SK-N-SH (cell line): ENCODE results near the gene SPINT2. TPM values are rescaled to one million over a fixed set of nuclear protein-coding genes. Genes with fewer than 3 reads are reported as not detected.

Source experiments
- CTCF ChIA-PET: fragments of 300-600, 350-600 bp; formaldehyde crosslinking; extraction: SDS; loops from one replicate; lab custom pipeline; 2021; lab: Yijun Ruan, JAX
- POLR2A ChIA-PET: fragments of 350-600 bp; sonication (Branson Sonifier 250); formaldehyde crosslinking; extraction: SDS; loops from one replicate; lab custom pipeline; 2020; ENCODE audit warnings: antibody characterized with exemption, inconsistent platforms; lab: Yijun Ruan, JAX
- DNase-seq: peaks from one replicate; pipeline ENCODE4 v3.0.0; 2012
- H2AFZ ChIP-seq: fragments of 200-600 bp; sonication (generic); 2 replicates; pipeline ENCODE4 v1.8.1; 2016; ENCODE audit warnings: antibody characterized with exemption, mild to moderate bottlenecking, low read depth
- H3F3A ChIP-seq: fragments of 200-600 bp; sonication (generic); replicated peaks from 2 replicates; pipeline ENCODE3; 2016; ENCODE audit warnings: antibody characterized with exemption, mild to moderate bottlenecking; ENCODE audit not compliant: insufficient read depth
- H3K27ac ChIP-seq, 2 experiments: fragments of 200-500 bp in 1 of 2; fragments of 200-600 bp in 1 of 2; sonication (Bioruptor generic) in 1 of 2; sonication (generic), shearing (Covaris generic) in 1 of 2; 2 replicates each; pipeline versions ENCODE4 v1.5.1 to v1.6.1; 2014 to 2016; ENCODE audit warnings: low read depth in 2 of 2, inconsistent platforms in 1 of 2, low read length in 1 of 2, mild to moderate bottlenecking in 1 of 2, mixed read lengths in 1 of 2
- H3K27me3 ChIP-seq: fragments of 200-600 bp; sonication (generic), shearing (Covaris generic); 2 replicates; pipeline ENCODE4 v1.6.1; 2016; ENCODE audit warnings: mixed run types; ENCODE audit not compliant: insufficient read depth
- H3K36me3 ChIP-seq, 2 experiments: fragments of 200-500 bp in 1 of 2; fragments of 200-600 bp in 1 of 2; sonication (Bioruptor generic) in 1 of 2; sonication (generic) in 1 of 2; replicated peaks in 1 of 2; 2 replicates each; pipeline versions ENCODE3 to v1.5.1; 2014 to 2016; ENCODE audit warnings: low read length in 1 of 2, mild to moderate bottlenecking in 1 of 2; ENCODE audit not compliant: insufficient read depth in 2 of 2, control insufficient read depth in 1 of 2
- H3K4me1 ChIP-seq, 2 experiments: fragments of 200-500 bp in 1 of 2; fragments of 200-600 bp in 1 of 2; sonication (Bioruptor generic) in 1 of 2; sonication (generic), shearing (Covaris generic) in 1 of 2; 2 replicates each; pipeline versions ENCODE4 v1.5.1 to v1.6.1; 2014 to 2016; ENCODE audit warnings: low read depth in 1 of 2, low read length in 1 of 2, mixed run types in 1 of 2; ENCODE audit not compliant: insufficient read depth in 2 of 2, control insufficient read depth in 1 of 2
- H3K4me2 ChIP-seq: fragments of 200-600 bp; sonication (generic), shearing (Covaris generic); 2 replicates; pipeline ENCODE4 v1.6.1; 2017; ENCODE audit warnings: mixed run types
- H3K4me3 ChIP-seq, 2 experiments: fragments of 200-500 bp in 1 of 2; fragments of 200-600 bp in 1 of 2; sonication (Bioruptor generic) in 1 of 2; sonication (generic), shearing (Covaris generic) in 1 of 2; 2 replicates each; pipeline versions ENCODE4 v1.5.1 to v1.8.1; 2014 to 2016; ENCODE audit warnings: low read depth in 2 of 2, inconsistent platforms in 1 of 2, low read length in 1 of 2, mild to moderate bottlenecking in 1 of 2, mixed read lengths in 1 of 2, moderate library complexity in 1 of 2
- H3K79me2 ChIP-seq: fragments of 200-600 bp; sonication (generic); 2 replicates; pipeline ENCODE4 v1.8.1; 2017; ENCODE audit warnings: mild to moderate bottlenecking; ENCODE audit not compliant: insufficient read depth
- H3K9ac ChIP-seq: fragments of 200-600 bp; sonication (generic); 2 replicates; pipeline ENCODE4 v1.6.1; 2017; ENCODE audit warnings: mixed run types
- H3K9me2 ChIP-seq: fragments of 200-600 bp; sonication (generic); 2 replicates; pipeline ENCODE4 v1.6.1; 2017; ENCODE audit warnings: mixed run types
- H3K9me3 ChIP-seq: fragments of 200-600 bp; sonication (generic); 2 replicates; pipeline ENCODE4 v1.6.1; 2017; ENCODE audit warnings: mixed run types, mild to moderate bottlenecking, moderate library complexity
- H4K20me1 ChIP-seq: fragments of 200-600 bp; sonication (generic); 2 replicates; pipeline ENCODE4 v1.6.1; 2017; ENCODE audit warnings: mild to moderate bottlenecking, mixed run types; ENCODE audit not compliant: insufficient read depth
- ELF1 ChIP-seq: IDR thresholded peaks from 2 replicates; pipeline ENCODE4 v1.4.0; 2012
- EP300 ChIP-seq, 2 experiments: IDR thresholded peaks; 2 replicates each; pipeline versions ENCODE4 v1.4.0 to v1.6.1; 2012; ENCODE audit warnings: borderline replicate concordance in 1 of 2, low read depth in 1 of 2, low read length in 1 of 2
- FOXM1 ChIP-seq: IDR thresholded peaks from 2 replicates; pipeline ENCODE4 v1.4.0; 2012; ENCODE audit warnings: low read depth, mild to moderate bottlenecking
- GABPA ChIP-seq: IDR thresholded peaks from 2 replicates; pipeline ENCODE4 v1.4.0; 2012; ENCODE audit warnings: low read depth, mild to moderate bottlenecking
- GATA2 ChIP-seq: sonication (generic); formaldehyde crosslinking; IDR thresholded peaks from 2 replicates; pipeline ENCODE4 v1.5.0; 2020; ENCODE audit warnings: mild to moderate bottlenecking, missing genetic modification reagents
- IRF3 ChIP-seq: fragments of 150-350 bp; IDR thresholded peaks from 2 replicates; pipeline ENCODE4 v1.6.1; 2016; ENCODE audit warnings: mild to moderate bottlenecking, low read depth, low read length
- JUND ChIP-seq: IDR thresholded peaks from 2 replicates; pipeline ENCODE4 v1.4.0; 2012
- MXI1 ChIP-seq: IDR thresholded peaks from 2 replicates; pipeline ENCODE4 v1.6.1; 2012; ENCODE audit warnings: mild to moderate bottlenecking, low read depth, low read length, improper control_type of control experiment
- NRF1 ChIP-seq: IDR thresholded peaks from 2 replicates; pipeline ENCODE4 v1.6.1; 2012; ENCODE audit warnings: low read depth, mild to moderate bottlenecking, low read length
- PBX3 ChIP-seq: IDR thresholded peaks from 2 replicates; pipeline ENCODE4; 2012
- POLR2AphosphoS5 ChIP-seq: IDR thresholded peaks from 2 replicates; pipeline ENCODE4 v1.6.1; 2012; ENCODE audit warnings: low read depth, low read length
- REST ChIP-seq: IDR thresholded peaks from 2 replicates; pipeline ENCODE4 v1.6.1; 2012; ENCODE audit warnings: mild to moderate bottlenecking, low read depth, low read length, moderate library complexity
- SIN3A ChIP-seq: IDR thresholded peaks from 2 replicates; pipeline ENCODE4 v1.6.1; 2012; ENCODE audit warnings: low read depth, mild to moderate bottlenecking, low read length, moderate library complexity, borderline replicate concordance
- SMC3 ChIP-seq: IDR thresholded peaks from 2 replicates; pipeline ENCODE4 v1.6.1; 2012; ENCODE audit warnings: low read depth, low read length, improper control_type of control experiment
- YY1 ChIP-seq: IDR thresholded peaks from 2 replicates; pipeline ENCODE4 v1.4.0; 2012; ENCODE audit warnings: low read depth, mild to moderate bottlenecking
- WGBS: methylation state at CpG from one replicate; pipeline ENCODE4 v1.1.6; 2017; ENCODE audit warnings: low lambda C conversion rate; 5-methylcytosine and 5-hydroxymethylcytosine counted together
- polyA plus RNA-seq, 3 experiments: library from polyadenylated mRNA; depleted of rRNA; stranded (reverse); fragments of >200 nt; gene quantifications; 2 replicates each; pipeline ENCODE4 v1.2.3, GENCODE V29; 2012
- TF ChIP-seq, protein P1 (sequence below): IDR thresholded peaks from 2 replicates; pipeline ENCODE4 v1.4.0; 2012; ENCODE audit warnings: low read depth, borderline replicate concordance
- TF ChIP-seq, protein P2 (sequence below): fragments of 150-350 bp; IDR thresholded peaks from 2 replicates; pipeline ENCODE4 v1.6.1; 2017; ENCODE audit warnings: antibody characterized with exemption, low read length, low read depth, borderline replicate concordance

The SPINT2 gene
- polyA plus RNA-seq, 1 of the 3 experiments (the other 2 are of a cell fraction): 1.0 TPM

GRCh38 chr19:38285567-38285966 lies 21.2 kb downstream of the SPINT2 start:
- no peak overlapping the region for H3K4me2 ChIP-seq

More at GRCh38 chr19:38285567-38285966, 21.2 kb downstream of the SPINT2 start:
- ChIA-PET CTCF (interaction anchor here (0.8 to 1.5 kb wide), 3 partner anchors 10 to 41 kb away, joined by 3 read pairs; no protein-coding TSS in a partner anchor), POLR2A (no interaction called here)
- 68% methylated on average over 5 of the region's 5 CpGs for WGBS
- TF ChIP-seq YY1 (no peak), REST (no peak), FOXM1 (no peak), GABPA (no peak), MXI1 (no peak), JUND (no peak), NRF1 (no peak), SMC3 (no peak), IRF3 (no peak), SIN3A (no peak), POLR2AphosphoS5 (no peak), GATA2 (CRISPR knock-in tag) (no peak), PBX3 (no peak), ELF1 (no peak), EP300 (IDR thresholded peaks at IDR 0.05; ENCODE audit: borderline replicate concordance in 1 of 2, low read depth in 1 of 2, low read length in 1 of 2) (no peak)
- TF ChIP-seq, protein P1, sequence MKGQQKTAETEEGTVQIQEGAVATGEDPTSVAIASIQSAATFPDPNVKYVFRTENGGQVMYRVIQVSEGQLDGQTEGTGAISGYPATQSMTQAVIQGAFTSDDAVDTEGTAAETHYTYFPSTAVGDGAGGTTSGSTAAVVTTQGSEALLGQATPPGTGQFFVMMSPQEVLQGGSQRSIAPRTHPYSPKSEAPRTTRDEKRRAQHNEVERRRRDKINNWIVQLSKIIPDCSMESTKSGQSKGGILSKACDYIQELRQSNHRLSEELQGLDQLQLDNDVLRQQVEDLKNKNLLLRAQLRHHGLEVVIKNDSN: no peak
- TF ChIP-seq, protein P2, sequence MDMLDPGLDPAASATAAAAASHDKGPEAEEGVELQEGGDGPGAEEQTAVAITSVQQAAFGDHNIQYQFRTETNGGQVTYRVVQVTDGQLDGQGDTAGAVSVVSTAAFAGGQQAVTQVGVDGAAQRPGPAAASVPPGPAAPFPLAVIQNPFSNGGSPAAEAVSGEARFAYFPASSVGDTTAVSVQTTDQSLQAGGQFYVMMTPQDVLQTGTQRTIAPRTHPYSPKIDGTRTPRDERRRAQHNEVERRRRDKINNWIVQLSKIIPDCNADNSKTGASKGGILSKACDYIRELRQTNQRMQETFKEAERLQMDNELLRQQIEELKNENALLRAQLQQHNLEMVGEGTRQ: no peak
- H3K9ac ChIP-seq: no peak overlapping the region
- peaks cover 0 to 17% of the 10 kb centered on the region in 2 experiments; a peak in 1 of 4 replicates for H3K4me1 ChIP-seq
- no peak overlapping the region for H2AFZ ChIP-seq
- H3K79me2 ChIP-seq: no peaks in the 10 kb centered on the region
- no peaks in the 10 kb centered on the region for H4K20me1 ChIP-seq
- no peaks in the 10 kb centered on the region for H3K9me3 ChIP-seq
- no peak for DNase-seq
- no peaks in the 10 kb centered on the region for H3F3A ChIP-seq
- H3K9me2 ChIP-seq: no peaks in the 10 kb centered on the region
- no peak overlapping the region for H3K4me3 ChIP-seq
- no peaks in the 10 kb centered on the region for H3K36me3 ChIP-seq
- no peaks in the 10 kb centered on the region for H3K27me3 ChIP-seq
- H3K27ac ChIP-seq: no peak overlapping the region
